GM19372 (cell line): ENCODE measurements around the gene ZNF28.
"Not testable (repeated sequence)": the region's sequence is repeated elsewhere in the genome, so short reads cannot be mapped to it uniquely, and the experiment has no call there.

Source experiments
- ATAC-seq: cut with Tn5 transposase; IDR thresholded peaks from one replicate; pipeline ENCODE4 v1.9.1; 2021; ENCODE audit warnings: mild to moderate bottlenecking, low read depth, moderate library complexity; ENCODE audit not compliant: unreplicated experiment

Gene ZNF28

GRCh38 chr19:52782864-52783263, 38.6 kb downstream of the ZNF28 start:
- not testable (repeated sequence) for ATAC-seq

- ATAC-seq, result no peak
Measured at GRCh38 chr19:52778811-52779210, 42.6 kb downstream of the ZNF28 start.

GRCh38 chr19:52756447-52756846, 65.0 kb downstream of the ZNF28 start:
- not testable (repeated sequence) for ATAC-seq

DNA sequence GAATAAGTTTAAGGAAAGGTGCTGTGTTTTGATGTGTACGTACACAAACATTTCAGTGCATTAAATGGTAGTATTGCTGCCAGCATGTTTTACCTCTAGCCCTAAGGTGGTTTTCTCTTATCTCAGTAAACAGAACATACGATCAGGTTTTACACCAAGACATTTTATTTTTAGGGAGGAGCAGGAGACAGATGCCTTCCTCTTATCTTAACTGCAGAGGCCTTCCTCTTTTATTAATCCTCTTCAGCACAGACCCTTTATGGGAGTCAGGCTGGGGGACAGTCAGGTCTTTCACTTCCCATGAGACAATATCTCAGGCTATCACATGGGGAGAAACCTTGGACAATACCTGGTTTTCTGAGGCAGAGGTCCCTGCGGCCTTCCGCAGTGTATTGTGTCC, 71.7 kb downstream of the ZNF28 start:
- ATAC-seq, result no peak

- no peak for ATAC-seq
Measured at GRCh38 chr19:52748336-52748950, 73.0 kb downstream of the ZNF28 start.
